Trophoblast cell (in vitro differentiated cells and primary cell): ENCODE measurements around the gene OBSCN.

Source experiments
- DNase-seq, 2 donors: peaks; one replicate each; pipeline ENCODE4 v3.0.0-alpha.2; 2016
- H2AFZ ChIP-seq: 2 replicates; pipeline ENCODE4 v1.6.1; 2013; ENCODE audit warnings: low read length, moderate library complexity, mild to moderate bottlenecking; ENCODE audit not compliant: insufficient read depth, poor library complexity
- H2AK5ac ChIP-seq: 2 replicates; pipeline ENCODE4 v1.6.1; 2013; ENCODE audit warnings: mild to moderate bottlenecking, low read length
- H2BK120ac ChIP-seq: 2 replicates; pipeline ENCODE4 v1.6.1; 2013; ENCODE audit warnings: low read length, mild to moderate bottlenecking, moderate library complexity; ENCODE audit not compliant: insufficient read depth, poor library complexity
- H2BK12ac ChIP-seq: 2 replicates; pipeline ENCODE4 v1.6.1; 2013; ENCODE audit warnings: mild to moderate bottlenecking, low read length, moderate library complexity
- H2BK5ac ChIP-seq: 2 replicates; pipeline ENCODE4 v1.6.1; 2013; ENCODE audit warnings: low read length, low read depth, moderate library complexity, mild to moderate bottlenecking; ENCODE audit not compliant: poor library complexity
- H3K14ac ChIP-seq: 2 replicates; pipeline ENCODE4 v1.6.1; 2013; ENCODE audit warnings: mild to moderate bottlenecking, low read length
- H3K18ac ChIP-seq: 2 replicates; pipeline ENCODE4 v1.6.1; 2013; ENCODE audit warnings: mild to moderate bottlenecking, low read length
- H3K23ac ChIP-seq: 2 replicates; pipeline ENCODE4 v1.6.1; 2013; ENCODE audit warnings: low read length
- H3K27ac ChIP-seq: 2 replicates; pipeline ENCODE4 v1.5.1; 2013; ENCODE audit warnings: low read depth, mild to moderate bottlenecking, inconsistent platforms, low read length, moderate library complexity
- H3K27me3 ChIP-seq: 2 replicates; pipeline ENCODE4 v1.6.1; 2013; ENCODE audit warnings: inconsistent platforms, mild to moderate bottlenecking, low read length, moderate library complexity; ENCODE audit not compliant: insufficient read depth
- H3K36me3 ChIP-seq, 2 experiments: 1 replicate in 1 of 2; 2 replicates in 1 of 2; pipeline ENCODE4 v1.6.1; 2013; ENCODE audit warnings: low read length in 2 of 2, mild to moderate bottlenecking in 2 of 2, moderate library complexity in 1 of 2; ENCODE audit not compliant: insufficient read depth in 2 of 2, control insufficient read depth in 1 of 2
- H3K4ac ChIP-seq: 2 replicates; pipeline ENCODE4 v1.6.1; 2013; ENCODE audit warnings: low read depth, mild to moderate bottlenecking, low read length, moderate library complexity
- H3K4me1 ChIP-seq, 2 experiments: 1 replicate in 1 of 2; 2 replicates in 1 of 2; pipeline ENCODE4 v1.6.1; 2013; ENCODE audit warnings: low read length in 2 of 2, mild to moderate bottlenecking in 2 of 2, moderate library complexity in 1 of 2; ENCODE audit not compliant: insufficient read depth in 2 of 2, control insufficient read depth in 1 of 2
- H3K4me2 ChIP-seq: 2 replicates; pipeline ENCODE4 v1.6.1; 2013; ENCODE audit warnings: inconsistent platforms, mild to moderate bottlenecking, low read length, moderate library complexity
- H3K4me3 ChIP-seq: 2 replicates; pipeline ENCODE4 v1.5.1; 2013; ENCODE audit warnings: mild to moderate bottlenecking, low read depth, low read length, inconsistent platforms
- H3K79me1 ChIP-seq: one replicate; pipeline ENCODE4 v1.6.1; 2013; ENCODE audit warnings: low read length
- H3K79me2 ChIP-seq: 2 replicates; pipeline ENCODE4 v1.6.1; 2013; ENCODE audit warnings: low read length, mild to moderate bottlenecking; ENCODE audit not compliant: control insufficient read depth, insufficient read depth, poor library complexity
- H3K9ac ChIP-seq: 2 replicates; pipeline ENCODE4 v1.6.1; 2013; ENCODE audit warnings: mild to moderate bottlenecking, low read length
- H3K9me3 ChIP-seq: 2 replicates; pipeline ENCODE4 v1.6.1; 2013; ENCODE audit warnings: low read depth, mild to moderate bottlenecking, control low read depth, inconsistent platforms, low read length; ENCODE audit not compliant: insufficient read depth
- H4K12ac ChIP-seq: 2 replicates; pipeline ENCODE4 v1.6.1; 2013; ENCODE audit warnings: low read depth, mild to moderate bottlenecking, low read length, moderate library complexity
- H4K8ac ChIP-seq: 2 replicates; pipeline ENCODE4 v1.6.1; 2013; ENCODE audit warnings: low read depth, mild to moderate bottlenecking, low read length, moderate library complexity
- H4K91ac ChIP-seq: one replicate; pipeline ENCODE4 v1.6.1; 2013; ENCODE audit warnings: low read depth, mild to moderate bottlenecking, low read length, moderate library complexity
- WGBS: extraction: QIAGEN DNeasy Blood & Tissue Kit; methylation state at CpG from one replicate; pipeline ENCODE4 v1.1.7; 2013; ENCODE audit warnings: missing lambda C conversion rate; ENCODE audit not compliant: insufficient read length, insufficient coverage; ENCODE audit errors: extremely low coverage; 5-methylcytosine and 5-hydroxymethylcytosine counted together

Gene OBSCN

GRCh38 chr1:228366866-228367741, 159.3 kb downstream of the OBSCN start:
- DNase-seq, result no peak
- WGBS, result no CpG with 5 or more reads among the region's 24 CpGs

GRCh38 chr1:228367798-228368791, 160.3 kb downstream of the OBSCN start:
- no peak overlapping the region for H4K12ac ChIP-seq
- H3K4ac ChIP-seq, result no peak overlapping the region
- WGBS, result no CpG with 5 or more reads among the region's 25 CpGs
- no peak overlapping the region for H4K91ac ChIP-seq
- H3K4me2 ChIP-seq, result no peak overlapping the region
- no peak overlapping the region for H2BK5ac ChIP-seq
- H3K27ac ChIP-seq, result no peak overlapping the region
- H3K9ac ChIP-seq, result no peak overlapping the region
- H2BK120ac ChIP-seq, result no peak overlapping the region
- H3K27me3 ChIP-seq, result no peaks in the 10 kb centered on the region
- H2AK5ac ChIP-seq, result no peak overlapping the region
- peaks cover 0 to 2% of the 10 kb centered on the region in 2 experiments for H3K4me1 ChIP-seq
- no peak for DNase-seq
- H2BK12ac ChIP-seq, result no peak overlapping the region
- no peak overlapping the region for H3K18ac ChIP-seq
- no peak overlapping the region for H2AFZ ChIP-seq
- H3K79me2 ChIP-seq, result no peaks in the 10 kb centered on the region
- no peaks in the 10 kb centered on the region for H3K36me3 ChIP-seq
- H4K8ac ChIP-seq, result no peak overlapping the region
- no peak overlapping the region for H3K14ac ChIP-seq
- no peak overlapping the region for H3K23ac ChIP-seq
- H3K4me3 ChIP-seq, result no peak overlapping the region
- no peaks in the 10 kb centered on the region for H3K79me1 ChIP-seq
- peaks cover 3% of the 10 kb centered on the region for H3K9me3 ChIP-seq

More at GRCh38 chr1:228366866-228367741, 159.3 kb downstream of the OBSCN start:
- no peaks in the 10 kb centered on the region for H3K27me3 ChIP-seq
- no peak overlapping the region for H4K8ac ChIP-seq
- no peak overlapping the region for H3K27ac ChIP-seq
- no peaks in the 10 kb centered on the region for H3K79me2 ChIP-seq
- no peak overlapping the region for H3K23ac ChIP-seq
- H3K9ac ChIP-seq, result no peak overlapping the region
- H3K4ac ChIP-seq, result no peak overlapping the region
- H3K18ac ChIP-seq, result no peak overlapping the region
- no peak overlapping the region for H2AFZ ChIP-seq
- H2BK5ac ChIP-seq, result no peak overlapping the region
- H3K9me3 ChIP-seq, result peaks cover 3% of the 10 kb centered on the region
- no peak overlapping the region for H4K91ac ChIP-seq
- no peak overlapping the region for H2AK5ac ChIP-seq
- H3K14ac ChIP-seq, result no peak overlapping the region
- no peak overlapping the region for H2BK120ac ChIP-seq
- no peak overlapping the region for H4K12ac ChIP-seq
- no peaks in the 10 kb centered on the region for H3K36me3 ChIP-seq
- H3K4me1 ChIP-seq, result peaks cover 0 to 2% of the 10 kb centered on the region in 2 experiments
- H3K4me2 ChIP-seq, result no peak overlapping the region
- H3K4me3 ChIP-seq, result no peak overlapping the region
- no peaks in the 10 kb centered on the region for H3K79me1 ChIP-seq
- H2BK12ac ChIP-seq, result no peak overlapping the region

DNA sequence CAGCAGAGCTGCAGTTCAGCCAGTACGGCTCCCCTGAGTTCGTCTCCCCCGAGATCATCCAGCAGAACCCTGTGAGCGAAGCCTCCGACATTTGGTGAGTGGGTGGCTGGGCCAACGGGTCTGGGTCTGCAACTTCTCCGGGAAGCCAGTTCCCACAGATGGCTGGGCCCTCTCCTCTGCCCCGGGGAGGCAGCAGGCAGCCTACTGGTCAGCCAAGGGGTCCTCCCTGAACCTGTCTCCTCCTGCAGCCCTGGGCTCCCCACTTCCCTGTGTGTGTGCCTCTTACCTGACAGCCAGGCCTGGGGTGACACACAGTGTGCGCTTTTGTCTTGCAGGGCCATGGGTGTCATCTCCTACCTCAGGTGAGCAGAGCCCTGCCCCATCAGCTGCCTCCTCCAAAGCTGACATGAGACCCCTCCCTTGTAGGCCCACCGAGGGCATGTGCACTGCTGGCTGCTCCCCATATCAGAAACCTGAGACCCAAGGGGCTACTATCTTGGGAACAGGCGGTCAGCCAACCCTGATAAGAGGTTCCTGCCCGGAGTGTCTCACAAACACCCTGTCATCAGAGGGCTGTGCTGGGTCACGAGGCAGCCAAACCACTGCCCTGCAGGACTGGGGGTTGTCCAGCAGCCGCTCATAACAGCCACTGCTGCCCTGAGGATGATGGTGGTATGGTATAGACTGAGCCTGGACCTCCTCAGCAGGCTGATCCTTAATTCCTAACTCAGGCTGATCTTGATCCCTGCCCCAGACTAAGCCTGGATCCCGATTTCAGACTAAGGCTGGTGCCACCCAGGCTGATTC, 161.2 kb downstream of the OBSCN start:
- no peak overlapping the region for H3K4me3 ChIP-seq

More for the DNA sequence above, 161.2 kb downstream of the OBSCN start:
- no peak for DNase-seq
- Histone ChIP-seq H3K18ac (no peak overlapping the region), H3K4me1 (peaks cover 0 to 2% of the 10 kb centered on the region in 2 experiments), H3K4me2 (no peak overlapping the region), H2BK120ac (no peak overlapping the region), H3K23ac (no peak overlapping the region), H3K27me3 (no peaks in the 10 kb centered on the region), H3K79me2 (no peaks in the 10 kb centered on the region), H3K79me1 (no peaks in the 10 kb centered on the region), H4K12ac (no peak overlapping the region), H4K8ac (no peak overlapping the region), H2AK5ac (no peak overlapping the region), H4K91ac (no peak overlapping the region), H3K27ac (no peak overlapping the region), H2BK5ac (no peak overlapping the region), H3K36me3 (no peaks in the 10 kb centered on the region), H3K9ac (no peak overlapping the region), H3K14ac (no peak overlapping the region), H2AFZ (no peak overlapping the region), H2BK12ac (no peak overlapping the region), H3K9me3 (peaks cover 2% of the 10 kb centered on the region), H3K4ac (no peak overlapping the region)
- no CpG with 5 or more reads among the region's 15 CpGs for WGBS
